Natural killer cell (primary cell): ENCODE results near the gene B4GALT1. TPM values are rescaled to one million over a fixed set of nuclear protein-coding genes. Genes with fewer than 3 reads are reported as not detected.

ENCODE experiments used
- ATAC-seq, 3 donors: fragments of 150-1000 bp in 2 of 3; fragments of 200-7000 bp in 1 of 3; cut with Tn5 transposase; 1 replicate in 1 of 3; 2 replicates in 2 of 3; pipeline ENCODE4 v1.10.0; 2021; ENCODE audit warnings: mild to moderate bottlenecking in 2 of 3, moderate library complexity in 2 of 3
- DNase-seq, 2 donors: peaks; one replicate each; pipeline versions ENCODE4 v3.0.0 to v3.0.0-alpha.2; 2013 to 2021; ENCODE audit warnings: mixed read lengths in 1 of 2
- H3K27ac ChIP-seq: one replicate; pipeline ENCODE4 v1.5.1; 2013; ENCODE audit warnings: mild to moderate bottlenecking, low read length
- H3K27me3 ChIP-seq: one replicate; pipeline ENCODE4 v1.6.1; 2013; ENCODE audit warnings: low read length; ENCODE audit not compliant: control insufficient read depth, insufficient read depth
- H3K36me3 ChIP-seq: one replicate; pipeline ENCODE4 v1.6.1; 2013; ENCODE audit warnings: low read length; ENCODE audit not compliant: control insufficient read depth, insufficient read depth
- H3K4me1 ChIP-seq: one replicate; pipeline ENCODE4 v1.6.1; 2013; ENCODE audit warnings: low read length; ENCODE audit not compliant: control insufficient read depth, insufficient read depth
- H3K4me3 ChIP-seq: one replicate; pipeline ENCODE4 v1.5.1; 2013; ENCODE audit warnings: low read length
- H3K9me3 ChIP-seq: one replicate; pipeline ENCODE4 v1.6.1; 2013; ENCODE audit warnings: low read length; ENCODE audit not compliant: control insufficient read depth, insufficient read depth
- H3K27ac Mint-ChIP-seq, 2 donors: one replicate each; pipeline ENCODE4 v1.8.0; 2022; ENCODE audit warnings: mild to moderate bottlenecking in 2 of 2, mixed read lengths in 2 of 2, moderate library complexity in 1 of 2
- H3K27me3 Mint-ChIP-seq, 2 donors: one replicate each; pipeline ENCODE4 v1.8.0; 2022; ENCODE audit warnings: low read depth in 2 of 2, mixed read lengths in 2 of 2
- H3K36me3 Mint-ChIP-seq: one replicate; pipeline ENCODE4 v1.8.0; 2022; ENCODE audit warnings: mixed read lengths
- H3K4me1 Mint-ChIP-seq, 2 donors: one replicate each; pipeline ENCODE4 v1.8.0; 2022; ENCODE audit warnings: mixed read lengths in 2 of 2
- H3K4me3 Mint-ChIP-seq: one replicate; pipeline ENCODE4 v1.8.0; 2022; ENCODE audit warnings: mild to moderate bottlenecking, moderate library complexity, mixed read lengths
- H3K9me3 Mint-ChIP-seq, 2 donors: one replicate each; pipeline ENCODE4 v1.8.0; 2022; ENCODE audit warnings: mixed read lengths in 2 of 2
- WGBS: methylation state at CpG from one replicate; pipeline ENCODE4 v1.1.7; 2013; ENCODE audit warnings: missing lambda C conversion rate; ENCODE audit not compliant: insufficient coverage; 5-methylcytosine and 5-hydroxymethylcytosine counted together
- intact Hi-C: fragments of 100-400 bp; cut with micrococcal nuclease; formaldehyde crosslinking; loops from one replicate; pipeline ENCODE4 v1.14.2; 2022
- total RNA-seq, 4 donors: library from RNA; stranded (reverse); fragments of 120-200 nt in 1 of 4; gene quantifications; one replicate each; pipeline versions ENCODE4 v1.2.3 to v1.2.4, GENCODE V29; 2013 to 2022
- TF ChIP-seq, protein P1 (sequence below): fragments of 200-600 bp; IDR thresholded peaks from one replicate; pipeline ENCODE4 v1.8.0; 2022; ENCODE audit warnings: antibody characterized with exemption

B4GALT1 gene
- total RNA-seq, 3 donors from 2014 or later (not counting 1 experiment from before 2014, with no cell fraction given): 122 to 143 (median 128) TPM

DNA sequence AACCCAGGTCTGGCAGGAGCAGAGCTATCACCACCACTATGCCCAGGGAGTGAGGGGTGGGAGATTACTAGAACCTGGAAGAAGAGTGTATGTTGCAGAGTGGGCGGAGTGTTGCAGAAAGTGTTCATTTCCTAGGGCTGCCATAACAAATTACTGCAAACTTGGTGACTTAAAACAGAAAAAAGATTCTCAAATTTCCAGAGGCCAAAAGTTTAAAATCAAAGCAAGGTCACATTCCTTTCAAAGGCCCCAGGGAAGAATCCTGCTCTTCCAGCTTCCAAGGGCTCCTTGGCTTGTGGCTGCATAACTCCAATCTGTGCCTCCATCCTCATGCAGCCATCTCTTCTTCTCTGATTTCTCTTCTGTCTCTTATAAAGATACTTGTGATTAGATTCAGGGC is 42.3 kb upstream of the B4GALT1 start:
- Mint-ChIP-seq H3K27me3 (no peaks in the 10 kb centered on the region), H3K9me3 (no peaks in the 10 kb centered on the region), H3K36me3 (no peaks in the 10 kb centered on the region), H3K4me1 (no peaks in the 10 kb centered on the region), H3K4me3 (no peak overlapping the region), H3K27ac (no peak overlapping the region)
- no peak for DNase-seq
- 100% methylated on average over 1 of the region's 1 CpG for WGBS
- Histone ChIP-seq H3K4me1 (no peaks in the 10 kb centered on the region), H3K36me3 (no peaks in the 10 kb centered on the region), H3K9me3 (no peaks in the 10 kb centered on the region), H3K27me3 (no peaks in the 10 kb centered on the region), H3K27ac (no peak overlapping the region), H3K4me3 (no peak overlapping the region)
- intact Hi-C loops: no loop called here
- no peak for ATAC-seq
- TF ChIP-seq, protein P1, sequence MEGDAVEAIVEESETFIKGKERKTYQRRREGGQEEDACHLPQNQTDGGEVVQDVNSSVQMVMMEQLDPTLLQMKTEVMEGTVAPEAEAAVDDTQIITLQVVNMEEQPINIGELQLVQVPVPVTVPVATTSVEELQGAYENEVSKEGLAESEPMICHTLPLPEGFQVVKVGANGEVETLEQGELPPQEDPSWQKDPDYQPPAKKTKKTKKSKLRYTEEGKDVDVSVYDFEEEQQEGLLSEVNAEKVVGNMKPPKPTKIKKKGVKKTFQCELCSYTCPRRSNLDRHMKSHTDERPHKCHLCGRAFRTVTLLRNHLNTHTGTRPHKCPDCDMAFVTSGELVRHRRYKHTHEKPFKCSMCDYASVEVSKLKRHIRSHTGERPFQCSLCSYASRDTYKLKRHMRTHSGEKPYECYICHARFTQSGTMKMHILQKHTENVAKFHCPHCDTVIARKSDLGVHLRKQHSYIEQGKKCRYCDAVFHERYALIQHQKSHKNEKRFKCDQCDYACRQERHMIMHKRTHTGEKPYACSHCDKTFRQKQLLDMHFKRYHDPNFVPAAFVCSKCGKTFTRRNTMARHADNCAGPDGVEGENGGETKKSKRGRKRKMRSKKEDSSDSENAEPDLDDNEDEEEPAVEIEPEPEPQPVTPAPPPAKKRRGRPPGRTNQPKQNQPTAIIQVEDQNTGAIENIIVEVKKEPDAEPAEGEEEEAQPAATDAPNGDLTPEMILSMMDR: no peak

DNA sequence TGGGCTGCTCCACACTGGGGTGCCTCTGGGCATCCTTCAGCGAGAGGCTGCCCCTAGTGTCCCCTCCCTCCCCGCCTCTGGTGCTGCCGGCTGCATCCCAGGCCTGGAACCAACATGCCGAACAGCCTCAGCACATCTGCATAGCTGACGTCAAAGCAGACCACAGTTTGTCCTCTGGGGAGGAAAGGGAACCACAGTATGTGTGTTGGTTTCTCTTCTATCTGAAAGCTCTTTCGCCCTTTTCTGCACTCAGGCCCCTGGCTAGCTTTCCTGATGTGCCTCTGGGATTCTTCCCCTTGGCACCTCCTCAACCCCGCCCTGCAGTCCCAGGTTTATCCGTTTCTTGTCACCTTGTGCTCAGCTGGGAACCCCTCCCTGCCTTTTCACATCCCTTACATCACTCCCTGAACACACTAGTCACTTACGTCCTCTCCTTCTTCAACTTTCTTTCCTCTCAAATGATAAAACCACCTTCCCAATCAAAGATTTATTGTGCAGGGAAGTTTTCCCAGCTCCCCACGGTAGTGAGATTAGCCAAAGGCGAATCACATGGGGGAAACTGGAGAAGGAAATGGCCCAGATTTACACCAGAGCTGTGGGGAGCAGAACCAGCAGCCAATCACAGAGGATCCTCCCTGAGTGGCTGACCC is 35.5 kb upstream of the B4GALT1 start:
- Mint-ChIP-seq H3K4me3 (peak overlapping the region; percentile 22), H3K27ac (peak overlapping the region; percentile 8 to 87), H3K36me3 (no peaks in the 10 kb centered on the region), H3K4me1 (peaks cover 16 to 23% of the 10 kb centered on the region in 2 donors), H3K9me3 (no peaks in the 10 kb centered on the region), H3K27me3 (no peaks in the 10 kb centered on the region)
- Histone ChIP-seq H3K36me3 (no peaks in the 10 kb centered on the region), H3K27ac (peak overlapping the region; percentile 17), H3K4me3 (no peak overlapping the region), H3K9me3 (no peaks in the 10 kb centered on the region), H3K4me1 (peaks cover 15% of the 10 kb centered on the region), H3K27me3 (no peaks in the 10 kb centered on the region)
- intact Hi-C loops: no loop called here
- TF ChIP-seq, protein P1: no peak
- ATAC-seq (peak; percentile 86 to 99 (median 95)), DNase-seq (peak; percentile 42 to 66)
- 16% methylated on average over 11 of the region's 11 CpGs for WGBS

DNA sequence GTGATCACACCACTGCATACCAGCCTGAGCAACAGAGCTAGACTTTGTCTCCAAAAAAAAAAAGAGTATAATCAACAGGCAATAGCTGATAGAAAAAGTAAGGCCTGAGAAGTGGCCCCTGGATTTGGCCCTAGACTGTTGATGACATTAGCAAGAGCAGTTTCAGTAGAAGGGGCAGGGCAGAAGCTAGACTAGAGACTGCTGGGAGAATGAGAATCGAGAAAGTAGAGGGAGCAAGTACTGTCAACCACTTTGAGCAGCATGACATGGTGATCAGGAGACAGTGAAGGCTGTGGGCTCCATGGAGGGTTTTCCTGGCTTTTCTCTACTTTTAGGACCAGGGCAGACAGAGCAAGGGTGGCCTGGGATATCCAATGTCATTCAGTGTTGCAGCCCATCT is 34.9 kb upstream of the B4GALT1 start:
- peak overlapping the region; percentile 45 for H3K4me3 Mint-ChIP-seq
- intact Hi-C loops: no loop called here

More for the DNA sequence above, 34.9 kb upstream of the B4GALT1 start:
- H3K9me3 Mint-ChIP-seq: no peaks in the 10 kb centered on the region
- Histone ChIP-seq H3K27me3 (no peaks in the 10 kb centered on the region), H3K36me3 (no peaks in the 10 kb centered on the region), H3K27ac (peak overlapping the region; percentile 17), H3K9me3 (no peaks in the 10 kb centered on the region), H3K4me1 (peaks cover 15% of the 10 kb centered on the region), H3K4me3 (no peak overlapping the region)
- H3K4me1 Mint-ChIP-seq: peaks cover 16 to 23% of the 10 kb centered on the region in 2 donors
- peak in 2 of 3 donors; percentile 8 to 25 for ATAC-seq
- DNase-seq: no peak
- peak overlapping the region in 1 of 2 donors; percentile 87 for H3K27ac Mint-ChIP-seq
- TF ChIP-seq, protein P1: no peak
- no peaks in the 10 kb centered on the region for H3K27me3 Mint-ChIP-seq
- 86% methylated on average over 1 of the region's 1 CpG for WGBS
- no peaks in the 10 kb centered on the region for H3K36me3 Mint-ChIP-seq
